GM21360 (cell line): ENCODE measurements around the gene ADCY5.

Experiments used
- ATAC-seq: cut with Tn5 transposase; IDR thresholded peaks from one replicate; pipeline ENCODE4 v1.9.1; 2021; ENCODE audit warnings: mild to moderate bottlenecking, moderate library complexity; ENCODE audit not compliant: unreplicated experiment

Gene ADCY5

DNA sequence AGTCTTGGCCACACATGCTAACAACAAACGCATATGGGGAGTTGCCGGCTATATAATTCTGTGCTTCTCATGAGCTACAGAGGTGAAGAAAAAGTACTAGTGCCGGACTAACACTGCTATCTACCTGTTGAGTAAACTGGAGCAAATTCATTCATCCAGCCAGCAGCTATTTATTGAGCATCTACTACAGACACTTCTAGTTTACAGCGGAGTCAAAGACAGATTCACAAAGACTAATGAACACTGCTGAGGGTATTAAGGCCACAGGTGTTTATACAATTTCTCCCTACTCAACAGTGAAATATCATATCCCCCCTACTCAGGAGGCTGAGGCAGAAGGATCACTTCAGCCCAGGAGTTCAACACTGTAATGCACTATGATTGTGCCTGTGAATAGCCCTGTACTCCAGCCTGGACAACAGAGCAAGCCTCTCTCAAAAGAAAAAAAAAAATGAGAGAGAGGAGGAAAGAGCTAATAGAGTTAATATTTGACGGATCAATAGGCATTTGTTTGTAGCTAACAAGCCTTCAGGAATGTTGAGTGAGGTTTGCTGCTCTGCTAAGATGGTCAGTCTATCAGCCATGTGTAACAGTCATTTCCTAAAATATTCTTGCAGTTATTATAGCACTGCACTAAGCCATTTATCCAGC, 17.8 kb downstream of the ADCY5 start:
- no peak for ATAC-seq

GRCh38 chr3:123430266-123430665, 18.6 kb downstream of the ADCY5 start:
- ATAC-seq = no peak

DNA sequence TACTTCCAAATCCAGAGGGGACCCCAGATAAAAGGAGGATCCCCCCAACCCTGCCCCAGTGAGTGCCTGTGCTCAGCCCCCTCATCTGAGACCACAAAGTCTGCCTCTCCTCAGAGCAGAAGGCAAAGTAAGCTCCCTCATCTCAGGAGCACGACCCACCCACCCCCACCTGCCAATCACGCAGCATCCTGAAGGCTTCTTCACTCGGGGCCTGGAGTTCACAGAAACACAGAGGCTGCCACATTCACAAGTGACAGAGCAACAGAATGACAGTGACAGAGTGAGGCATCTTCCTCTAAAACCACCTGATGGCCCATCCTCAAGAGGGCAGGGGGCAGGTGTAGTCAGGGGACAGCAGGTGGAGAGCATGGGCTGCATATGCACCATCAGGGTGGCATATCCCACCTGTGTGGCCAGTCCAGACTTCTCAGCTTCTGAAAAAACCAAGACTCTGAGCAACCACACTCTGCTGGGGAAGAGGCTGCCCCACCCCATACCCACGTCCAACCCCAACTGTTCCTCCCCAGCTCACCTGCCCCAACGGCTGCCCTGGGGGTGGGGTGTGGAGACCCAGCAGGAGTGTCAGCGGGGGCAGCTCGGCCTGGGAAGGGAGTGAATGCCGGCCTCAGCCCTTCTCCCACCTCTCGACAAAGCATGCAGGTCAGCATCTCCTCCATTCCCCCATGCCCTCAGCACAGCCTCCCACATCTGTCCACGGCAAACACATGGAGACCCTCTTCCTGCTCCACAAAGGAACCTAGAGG, 19.3 kb downstream of the ADCY5 start:
- ATAC-seq = no peak

DNA sequence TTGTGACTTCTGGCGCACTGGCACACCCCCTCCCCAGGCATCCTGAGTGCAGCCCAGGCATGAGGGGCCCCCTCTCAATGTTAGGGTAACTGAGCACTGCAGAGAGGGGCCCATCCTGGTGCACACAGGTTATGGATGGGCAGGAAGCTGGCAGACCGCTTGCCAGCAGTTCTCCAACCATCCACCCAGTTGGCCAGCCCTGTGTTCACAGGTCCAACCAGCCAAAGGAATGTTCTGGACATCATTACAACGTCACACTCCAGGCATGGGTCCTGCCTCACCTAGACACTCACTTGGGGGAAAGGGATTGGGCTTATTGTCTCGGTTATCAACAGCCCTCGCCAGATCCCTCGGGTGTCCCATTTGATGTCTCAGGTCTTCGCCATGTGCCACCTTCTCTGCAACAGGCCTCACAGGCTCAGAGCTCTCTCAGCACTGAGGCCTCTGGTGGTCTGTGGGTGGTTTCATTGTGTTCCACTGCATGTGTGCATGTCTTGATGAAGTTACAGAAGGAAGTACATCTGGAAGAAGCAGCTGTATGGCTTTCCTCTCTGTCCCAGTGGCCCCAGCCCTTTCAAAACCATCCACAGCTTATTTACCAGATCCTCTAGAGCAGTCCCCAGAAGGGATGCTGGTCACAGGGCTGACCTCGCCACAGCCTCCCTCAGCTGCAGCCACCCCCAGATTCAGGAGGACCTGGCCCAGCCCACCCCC, 23.7 kb downstream of the ADCY5 start:
- ATAC-seq = no peak

DNA sequence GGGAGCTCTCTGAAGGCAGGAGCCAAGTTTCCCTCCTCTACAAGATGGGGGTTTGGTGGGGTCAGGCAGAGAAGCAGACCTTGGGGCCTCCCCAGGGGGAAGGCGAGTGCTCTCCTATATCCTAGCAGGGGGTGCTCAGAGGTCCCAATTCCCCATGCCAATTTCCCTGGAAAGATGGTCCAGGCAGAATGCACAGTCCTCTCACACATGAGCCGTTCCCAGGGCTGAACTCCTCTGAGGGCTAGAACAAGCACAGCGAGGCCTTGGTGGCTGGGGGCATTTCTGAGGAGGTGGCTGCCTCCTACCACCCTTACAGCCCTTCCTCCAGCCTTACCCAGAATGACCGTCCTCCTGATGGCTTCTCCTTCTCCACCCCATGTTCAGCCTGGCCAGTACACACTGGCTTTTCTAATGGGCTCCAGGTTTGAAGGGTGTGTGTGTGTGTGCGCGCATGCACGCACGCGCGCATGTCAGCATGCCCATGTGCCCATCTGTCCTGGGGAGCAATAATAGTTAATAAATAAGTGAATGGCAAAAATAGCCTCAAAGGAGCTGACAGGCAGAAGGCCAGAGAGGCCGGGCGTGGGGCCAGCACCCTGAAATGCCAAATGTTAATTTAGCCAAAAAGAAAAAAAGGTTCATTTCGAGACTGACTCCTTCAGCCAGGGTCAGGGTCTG, 24.4 kb downstream of the ADCY5 start:
- ATAC-seq = no peak

- ATAC-seq = no peak
These were observed 25.1 kb downstream of the ADCY5 start for GRCh38 chr3:123423806-123424205.

GRCh38 chr3:123423031-123423430, 25.9 kb downstream of the ADCY5 start:
- no peak for ATAC-seq

DNA sequence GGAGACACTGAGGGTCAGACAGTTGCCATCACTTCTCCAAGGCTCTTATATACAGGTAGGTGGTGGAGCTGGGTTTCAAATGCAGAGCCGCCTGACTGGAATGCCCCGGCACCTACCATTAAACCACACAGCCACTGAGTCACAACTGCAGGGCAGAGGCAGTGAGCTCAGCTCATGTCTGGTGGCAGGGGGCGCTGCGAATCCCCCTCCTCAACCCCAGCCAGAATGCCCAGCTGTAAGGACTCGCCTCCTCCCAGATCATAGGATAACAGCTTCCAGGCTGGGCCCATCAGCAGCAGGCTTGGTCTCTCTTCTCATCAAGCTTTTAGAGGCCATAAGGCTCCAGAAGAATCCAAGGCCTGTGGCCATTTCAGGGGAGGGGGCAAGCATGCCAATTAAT, 26.4 kb downstream of the ADCY5 start:
- ATAC-seq = no peak

GRCh38 chr3:123421353-123422174, 27.3 kb downstream of the ADCY5 start:
- no peak for ATAC-seq

DNA sequence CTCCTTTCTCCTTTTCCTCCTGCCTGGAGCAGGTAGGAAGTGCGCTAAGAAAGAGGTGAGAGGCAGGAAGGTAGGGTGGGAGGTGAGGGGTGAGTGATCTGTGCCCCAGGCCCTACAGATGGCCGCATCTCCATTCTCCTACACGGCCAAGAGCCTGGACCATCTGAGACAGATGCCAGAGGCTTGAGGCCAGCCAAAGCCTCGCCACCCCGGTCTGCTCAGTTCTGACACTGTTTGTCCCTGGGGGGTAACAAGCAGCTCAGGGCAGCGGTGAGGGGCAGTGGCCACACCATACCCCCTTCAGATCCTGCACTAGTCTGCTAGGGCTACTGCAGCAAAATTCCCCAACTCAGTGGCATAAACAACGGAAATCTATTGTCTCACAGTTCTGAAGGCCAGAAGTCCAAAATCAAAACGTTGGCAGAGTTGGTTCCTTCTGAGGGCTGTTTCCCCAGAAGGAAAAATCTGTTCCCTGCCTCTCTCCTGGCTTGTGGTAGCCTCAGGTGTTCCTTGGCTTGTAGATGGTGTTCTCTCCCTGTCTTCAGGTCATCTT, 28.4 kb downstream of the ADCY5 start:
- ATAC-seq = no peak

DNA sequence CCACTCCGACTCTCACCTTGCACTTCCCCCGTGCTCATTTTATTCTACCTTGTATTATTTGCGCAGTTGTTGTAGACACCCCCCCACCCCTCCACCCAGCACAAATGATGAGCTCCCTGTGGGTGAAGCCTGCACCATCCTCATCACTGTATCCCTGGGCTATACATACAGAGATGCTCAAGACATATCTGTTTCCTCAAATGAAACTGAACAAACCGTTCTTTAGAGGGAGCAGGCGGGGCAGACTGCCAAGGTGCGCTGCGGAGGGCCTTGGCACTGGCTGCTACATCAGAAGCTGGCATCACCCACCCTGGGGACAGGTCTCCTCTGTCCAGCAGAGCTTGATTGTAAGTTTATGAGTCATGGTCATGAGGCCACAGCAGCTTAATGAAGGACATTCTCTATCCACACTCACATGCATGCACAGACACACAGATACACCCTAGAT, 29.0 kb downstream of the ADCY5 start:
- no peak for ATAC-seq

DNA sequence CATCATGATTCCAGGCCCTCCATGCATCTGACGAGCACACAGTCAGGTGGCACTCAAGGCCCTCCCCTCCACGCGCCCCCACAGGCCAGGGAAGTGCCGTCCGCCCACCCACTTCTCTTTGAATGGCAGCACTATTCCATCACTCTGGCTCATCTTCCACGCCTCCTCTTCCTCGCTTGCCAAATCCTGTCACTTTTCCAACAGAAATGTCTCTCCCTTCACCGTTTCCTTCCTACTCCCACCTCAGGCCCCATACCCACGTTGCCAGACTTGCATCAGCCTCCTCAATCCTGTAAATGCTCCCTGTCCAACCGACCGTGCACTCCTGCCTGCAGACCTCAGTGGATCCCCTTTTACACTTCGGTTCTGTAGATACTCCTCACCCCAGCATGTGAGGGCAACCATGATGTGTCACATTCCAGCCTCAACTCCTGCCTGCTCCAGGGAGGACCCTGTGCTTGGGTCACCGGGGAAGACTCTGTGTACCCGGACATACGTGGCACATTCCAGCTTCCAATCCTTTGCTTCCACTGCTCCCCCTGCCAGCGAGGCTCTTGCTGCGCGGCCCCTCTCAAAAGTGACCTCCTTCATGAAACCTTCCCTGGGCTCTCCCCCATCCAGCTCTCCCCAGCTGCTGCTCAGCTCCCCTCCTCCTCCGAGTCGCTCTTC, 29.6 kb downstream of the ADCY5 start:
- no peak for ATAC-seq

DNA sequence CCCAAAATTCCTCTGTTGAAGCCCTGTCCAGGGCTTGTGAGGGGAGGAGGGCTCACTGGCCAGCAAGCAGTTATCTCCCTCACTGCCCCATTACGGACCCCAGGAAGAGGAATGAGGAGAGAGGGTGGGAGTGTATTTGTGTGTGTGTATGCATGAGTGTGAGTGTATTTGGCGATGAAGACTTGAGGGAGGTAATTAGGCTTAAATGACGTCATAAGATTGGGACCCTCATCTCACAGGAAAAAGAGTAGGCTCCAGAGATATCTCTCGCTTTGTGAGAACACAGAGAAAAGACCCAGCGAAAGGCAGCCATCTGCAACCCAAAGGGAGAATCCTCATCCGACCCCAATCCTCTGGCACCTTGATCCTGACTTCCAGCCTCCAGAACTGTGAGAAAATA, 32.2 kb downstream of the ADCY5 start:
- ATAC-seq = no peak

DNA sequence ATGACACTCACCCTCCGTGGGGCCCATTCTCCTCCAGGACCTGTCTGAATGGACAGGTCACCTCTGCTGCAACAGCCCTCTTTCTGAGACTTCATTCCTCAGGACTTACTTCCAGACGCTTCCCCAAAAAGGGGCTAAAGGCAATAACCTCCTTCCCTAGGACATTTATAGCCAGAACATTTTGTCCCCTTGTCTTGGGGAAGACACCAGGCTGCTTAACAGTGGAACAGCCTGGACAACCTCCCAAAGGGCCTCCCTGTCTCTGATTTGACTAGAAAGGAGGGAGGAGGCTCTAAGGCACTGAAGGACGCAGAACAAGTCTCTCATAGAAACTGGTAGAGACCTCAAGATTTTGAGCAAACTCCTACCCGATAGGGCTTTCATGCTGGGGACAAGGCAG, 32.7 kb downstream of the ADCY5 start:
- no peak for ATAC-seq

DNA sequence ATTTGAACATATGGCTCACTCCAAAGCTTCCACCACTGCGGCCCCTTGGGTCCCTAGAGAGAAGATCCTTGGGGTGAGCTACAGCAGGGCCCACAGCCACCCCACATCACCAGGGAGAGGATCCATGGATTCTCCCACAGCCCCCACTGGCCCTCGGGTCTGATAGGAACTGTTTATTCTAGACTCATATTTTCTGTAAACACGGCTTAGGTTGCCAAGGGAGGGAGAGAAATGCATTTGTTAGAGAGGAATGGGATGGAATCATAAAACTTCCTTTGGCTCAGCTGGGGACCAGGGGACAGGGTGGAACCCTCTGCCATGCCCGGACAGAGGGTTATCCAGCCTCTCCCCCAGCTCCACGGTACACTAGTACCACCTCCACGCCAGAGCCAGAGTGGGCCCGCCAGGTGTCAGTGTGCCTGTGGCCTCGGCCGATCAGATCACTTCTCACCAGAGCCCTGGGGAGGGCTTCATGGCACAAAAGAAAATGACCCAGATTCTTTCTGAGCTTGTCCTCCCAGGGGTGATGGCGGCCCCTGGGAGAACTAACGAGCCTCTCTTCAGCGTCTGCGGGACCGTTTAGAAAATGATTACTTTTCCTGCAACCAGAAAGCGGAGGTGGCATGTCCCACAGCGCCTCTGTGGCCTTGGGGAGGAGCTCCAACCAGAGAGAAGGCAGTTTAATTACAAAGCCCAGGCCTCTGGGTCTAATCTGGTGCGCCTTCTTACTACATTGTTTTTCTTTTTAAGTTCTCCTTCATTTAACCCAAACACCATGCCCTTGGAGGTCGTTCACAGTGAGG, 33.7 kb downstream of the ADCY5 start:
- ATAC-seq = no peak

- no peak for ATAC-seq
These were observed 35.9 kb downstream of the ADCY5 start for GRCh38 chr3:123412811-123413604.

DNA sequence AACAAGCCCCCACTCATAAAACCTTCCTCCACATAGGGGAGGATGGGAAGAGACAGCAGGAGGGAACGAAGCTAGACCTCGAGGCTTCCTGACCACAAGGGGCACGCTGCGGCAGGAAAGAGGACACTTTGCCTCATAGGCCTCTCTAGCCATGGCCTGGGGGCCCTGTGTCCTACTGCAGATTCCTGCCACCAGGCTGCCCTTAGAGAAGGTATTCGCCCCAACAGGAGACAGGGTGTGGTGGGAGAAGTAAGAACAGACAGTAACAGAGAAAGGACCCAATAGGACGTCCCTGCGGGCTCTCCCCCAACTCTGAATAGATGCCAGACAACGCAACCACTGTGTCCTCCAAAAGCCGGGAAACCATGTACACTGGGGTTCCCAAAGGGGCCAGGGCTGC, 36.8 kb downstream of the ADCY5 start:
- ATAC-seq = no peak
